Measurements from ENCODE around the gene PCSK6.
"Not testable (repeated sequence)": the region's sequence is repeated elsewhere in the genome, so short reads cannot be mapped to it uniquely, and the experiment has no call there.

PCSK6 gene

DNA sequence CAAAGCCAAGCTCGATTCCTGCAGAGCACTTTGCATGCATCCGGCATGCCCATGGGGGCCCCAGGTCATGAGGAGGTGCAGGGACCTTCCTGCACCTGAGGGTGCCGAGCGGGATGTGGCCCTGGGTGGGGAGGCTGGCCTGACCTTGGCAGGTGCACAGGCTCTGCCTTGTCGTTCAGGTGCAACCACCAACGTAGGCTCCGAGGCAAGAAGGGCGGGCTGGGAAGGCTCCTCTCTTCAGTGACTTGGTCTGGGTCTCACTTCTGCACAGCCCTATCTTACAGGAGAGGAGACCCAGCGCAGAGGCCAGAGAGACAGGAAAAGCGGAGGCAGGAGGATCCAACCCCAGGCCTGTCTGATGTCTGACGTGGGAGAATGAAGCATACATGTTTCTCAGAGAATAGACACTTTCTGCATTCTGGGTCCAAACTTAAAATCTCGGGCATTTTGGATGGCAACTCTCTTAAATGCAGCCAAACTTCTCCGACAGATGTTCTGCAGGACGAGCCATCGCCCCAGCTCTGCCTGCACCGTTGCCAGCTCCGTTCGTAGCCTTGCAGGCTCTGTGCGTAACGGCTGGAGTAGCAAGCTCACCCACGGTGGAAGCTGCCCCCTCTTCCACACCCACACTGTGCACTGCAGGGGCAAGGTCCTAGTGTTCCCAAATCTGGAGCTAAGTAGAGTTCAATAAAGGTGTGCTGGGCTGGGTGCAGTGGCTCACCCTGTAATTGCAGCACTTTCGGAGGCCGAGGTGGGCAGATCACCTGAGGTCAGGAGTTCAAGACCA is 133.6 kb downstream of the PCSK6 start:
- no peak for DNase-seq (ENCODE audit: low spot score)

DNA sequence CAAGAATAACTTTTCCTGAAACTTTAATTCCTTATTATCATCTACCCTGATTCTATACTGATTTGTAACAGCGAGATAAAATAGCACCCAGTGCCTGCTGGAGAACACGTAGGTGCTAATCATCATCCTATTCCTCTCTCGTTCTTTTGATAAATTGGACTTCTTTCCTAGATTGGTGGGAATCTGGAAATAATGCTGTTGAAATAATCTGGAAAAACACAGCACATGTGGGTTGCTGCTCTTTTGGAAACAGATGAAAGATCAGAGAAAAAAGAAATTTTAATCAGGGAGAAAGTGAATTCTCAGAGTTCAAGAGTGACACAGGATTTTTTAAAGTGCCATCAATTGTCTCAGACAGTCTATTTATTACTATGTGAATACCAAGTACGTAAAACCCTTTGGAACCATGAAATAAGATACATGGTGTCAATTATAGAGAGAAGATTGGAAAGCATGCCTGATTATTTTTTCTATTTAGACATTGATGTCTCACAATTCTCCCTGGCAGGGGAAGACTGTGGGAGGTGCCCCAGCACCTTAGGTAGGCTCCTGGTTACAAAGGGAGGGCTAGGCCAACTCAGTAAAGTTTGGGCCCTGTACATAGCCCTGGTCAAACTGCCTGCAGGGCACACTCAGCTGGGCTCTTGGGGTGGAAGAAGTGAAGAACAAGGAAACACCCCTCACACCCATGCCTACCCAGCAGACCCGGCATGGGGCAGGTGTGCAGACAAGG is 134.4 kb downstream of the PCSK6 start:
- DNase-seq (ENCODE audit: low spot score), result no peak

DNA sequence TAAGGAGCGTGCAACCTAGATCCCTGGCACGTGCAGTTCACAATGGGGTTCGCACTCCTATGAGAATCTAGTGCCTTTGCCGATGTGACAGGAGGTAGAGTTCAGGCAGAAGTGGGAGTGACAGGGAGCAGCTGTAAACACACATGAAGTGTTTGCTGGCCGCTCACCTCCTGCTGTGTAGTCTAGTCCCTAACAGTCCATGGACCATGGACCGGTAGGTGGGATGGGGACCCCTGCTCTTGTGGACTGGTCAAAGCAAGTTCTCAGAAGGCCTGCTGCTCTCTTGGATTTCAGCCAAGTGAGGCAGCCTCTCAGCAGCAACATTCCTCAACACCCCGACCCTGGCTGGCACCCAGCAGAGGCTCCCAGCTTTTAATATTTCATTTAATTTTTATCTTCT is 136.3 kb downstream of the PCSK6 start:
- no peak for DNase-seq (ENCODE audit: low spot score)

DNA sequence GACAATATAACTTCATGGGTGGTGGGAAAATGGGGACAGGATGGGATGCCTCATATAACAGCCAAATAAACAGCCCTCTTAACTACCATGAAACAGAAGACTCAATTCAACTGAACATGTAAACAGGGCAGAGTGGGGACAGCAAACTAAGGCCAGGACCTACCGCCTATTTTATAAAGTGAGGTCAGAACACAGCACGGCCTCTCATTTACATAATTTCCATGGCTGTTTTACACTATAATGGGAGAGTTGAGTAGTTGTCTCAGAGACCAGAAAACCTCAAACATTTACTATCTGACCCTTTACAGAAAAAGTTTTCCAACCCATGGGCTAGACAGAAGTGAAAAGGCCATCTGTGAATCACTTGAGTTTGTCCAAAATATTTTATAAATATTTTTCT is 137.8 kb downstream of the PCSK6 start:
- no peak for DNase-seq (ENCODE audit: low spot score)

DNA sequence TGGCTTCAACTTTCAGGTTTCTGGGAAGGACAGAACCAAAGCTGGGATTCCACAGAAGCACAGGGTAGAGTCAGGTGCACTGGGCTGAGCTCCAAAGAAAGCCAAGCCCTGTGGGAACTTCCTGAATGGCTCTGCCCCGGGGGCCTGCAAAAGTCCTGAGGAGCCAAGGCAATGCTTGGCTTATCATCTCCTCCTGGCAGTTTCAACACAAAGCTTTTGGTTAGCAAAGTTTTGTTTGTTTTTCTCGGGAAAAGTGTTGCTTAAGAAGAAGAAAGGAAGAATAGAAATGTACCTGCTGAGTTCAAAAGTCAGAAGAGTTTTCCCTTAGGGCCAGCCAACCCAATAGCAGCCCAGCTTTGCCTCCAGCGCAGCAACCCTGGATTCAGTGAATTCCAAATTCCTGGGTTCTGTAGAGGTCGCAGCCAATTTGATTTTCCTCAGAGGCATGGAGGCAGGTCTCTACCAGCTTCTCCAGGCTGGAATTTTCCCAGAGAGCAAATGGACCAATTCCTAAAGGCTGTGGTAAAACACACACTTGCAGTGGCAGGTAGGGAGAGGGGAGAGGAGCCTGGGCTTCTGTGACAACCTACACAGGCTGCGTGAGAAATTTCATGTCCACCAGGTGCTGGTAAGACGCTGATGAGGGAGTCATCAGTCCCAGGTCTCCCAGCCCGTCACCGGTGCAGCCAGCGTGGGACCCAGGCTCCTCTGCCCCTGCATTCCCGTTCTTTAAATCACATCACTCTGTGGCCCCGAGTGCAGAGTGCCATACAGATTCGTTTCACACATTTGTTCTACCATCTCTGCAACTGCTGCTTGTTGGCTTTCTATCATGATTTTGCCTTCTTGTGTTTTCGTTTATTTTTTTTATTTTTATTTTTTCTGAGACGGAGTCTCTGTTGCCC is 140.2 kb downstream of the PCSK6 start:
- DNase-seq (ENCODE audit: low spot score), result no peak

DNA sequence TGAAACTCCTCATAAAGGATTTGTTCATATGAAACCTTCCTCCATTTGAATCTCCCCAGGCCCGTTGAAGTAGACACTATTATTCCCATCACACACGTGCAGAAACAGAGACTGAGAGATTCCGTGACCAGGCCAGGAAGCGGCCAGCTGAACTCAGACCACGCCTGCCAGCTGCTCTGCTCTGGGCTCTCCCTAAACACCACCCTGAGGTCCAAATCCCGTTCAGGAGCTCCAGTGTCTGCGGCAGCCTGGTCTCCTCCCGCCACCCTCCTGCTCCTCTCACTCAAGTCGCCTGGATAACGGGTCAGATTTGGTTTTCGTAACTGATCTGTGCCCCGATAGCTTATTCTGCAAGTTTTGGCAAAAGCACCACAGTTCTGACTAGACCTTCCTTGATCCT is 140.9 kb downstream of the PCSK6 start:
- DNase-seq (ENCODE audit: low spot score), result no peak

DNA sequence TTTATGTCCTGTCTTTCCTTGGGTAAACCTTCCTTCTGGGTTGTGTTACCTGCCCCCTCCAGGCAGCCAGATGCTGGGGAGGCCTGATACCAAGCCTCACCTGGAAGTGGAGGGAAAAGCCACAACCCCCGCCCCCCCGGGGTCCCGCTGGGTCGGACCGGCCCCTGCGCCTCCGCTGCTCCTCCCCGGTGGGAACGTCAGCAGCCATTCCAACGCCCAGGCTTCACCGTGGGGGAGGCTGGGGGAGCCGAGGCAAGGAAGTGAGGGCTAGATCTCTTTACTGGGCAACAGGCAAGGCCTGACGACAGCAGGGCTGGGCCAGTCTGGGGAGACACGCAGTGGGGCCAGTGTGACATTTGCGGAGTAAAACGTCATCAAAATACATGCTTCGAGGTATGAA is 141.5 kb downstream of the PCSK6 start:
- no peak for DNase-seq (ENCODE audit: low spot score)

DNA sequence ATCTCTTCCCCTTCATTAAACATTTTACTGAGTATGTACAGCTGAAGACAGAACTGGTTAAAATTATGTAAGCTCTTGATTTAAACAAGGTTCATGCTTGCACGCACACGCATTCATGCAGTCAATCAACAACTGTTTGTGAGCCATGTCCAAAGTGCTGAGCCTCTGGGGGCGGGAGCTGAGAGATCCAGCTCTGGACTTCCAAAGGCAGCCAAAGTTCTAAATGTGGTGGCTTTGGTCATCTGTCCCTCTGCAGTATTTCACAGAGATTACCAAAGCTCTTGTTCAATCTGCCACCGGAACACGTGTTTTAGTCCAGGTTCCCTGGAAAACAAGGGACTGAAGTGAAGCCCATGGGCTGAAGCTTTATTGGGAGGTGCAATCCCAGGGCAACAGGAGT is 142.1 kb downstream of the PCSK6 start:
- no peak for DNase-seq (ENCODE audit: low spot score)

DNA sequence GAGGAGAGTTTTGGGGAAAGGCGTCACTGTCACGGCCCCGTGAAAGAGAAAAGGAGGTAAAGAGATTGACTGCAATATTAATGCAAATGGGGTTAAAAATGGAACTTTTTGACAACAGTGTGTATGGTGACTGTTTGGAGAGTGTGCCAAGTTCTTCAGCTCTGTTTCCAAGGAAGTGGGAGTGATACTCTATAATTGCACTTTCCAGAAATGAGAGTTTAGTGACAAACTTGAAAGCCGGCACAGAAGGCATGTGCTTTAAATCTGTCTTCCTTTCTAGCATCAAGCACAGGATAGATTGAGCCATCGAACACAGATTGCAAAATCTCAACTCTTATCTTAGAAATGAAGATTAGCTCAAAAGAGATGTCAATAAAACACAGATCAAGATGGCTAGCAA is 142.6 kb downstream of the PCSK6 start:
- no peak for DNase-seq (ENCODE audit: low spot score)

DNA sequence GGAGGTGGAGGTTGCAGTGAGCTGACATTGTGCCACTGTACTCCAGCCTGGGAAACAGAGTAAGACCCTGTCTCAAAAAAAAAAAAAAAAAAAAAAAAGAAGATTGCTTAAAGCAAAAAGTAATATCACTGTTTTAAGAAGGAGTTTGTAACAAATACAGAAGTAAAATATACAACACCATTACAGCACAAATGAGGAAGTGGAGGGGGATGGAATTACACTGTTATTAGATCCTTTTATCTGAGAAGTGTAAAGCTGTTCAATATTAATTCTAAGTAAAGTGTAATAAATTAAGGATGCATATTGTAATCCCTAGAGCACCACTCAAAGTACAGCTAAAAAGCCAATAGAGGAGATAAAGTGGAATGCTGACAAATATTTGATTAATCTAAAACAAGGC is 147.5 kb downstream of the PCSK6 start:
- DNase-seq (ENCODE audit: low spot score), result no peak

DNA sequence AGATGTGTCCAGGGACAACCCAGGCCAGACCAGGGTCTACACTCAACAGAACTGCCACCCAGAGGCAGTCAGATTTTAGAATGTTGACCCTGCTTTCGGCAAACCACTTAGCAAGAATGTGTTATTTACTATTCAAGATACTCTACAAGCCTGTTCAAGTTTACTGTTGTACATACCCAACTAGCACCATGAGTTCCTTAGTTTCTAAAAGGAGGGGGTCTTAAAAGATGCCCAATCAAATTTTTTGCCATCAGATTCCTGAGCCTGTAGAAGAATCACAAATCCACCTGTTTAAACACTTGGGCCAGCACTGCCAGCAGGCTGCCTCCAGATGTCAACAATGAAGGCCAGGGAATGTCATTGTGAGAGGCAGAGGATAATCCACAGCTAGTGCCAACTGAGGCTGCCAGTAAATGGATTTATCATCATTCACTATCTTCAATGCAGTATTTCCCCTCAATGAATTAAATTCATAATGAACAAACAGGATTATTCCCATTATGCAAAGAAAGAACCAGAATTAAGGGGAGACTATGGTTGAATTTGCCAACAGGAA is 150.9 kb downstream of the PCSK6 start:
- no peak for DNase-seq (ENCODE audit: low spot score)

DNA sequence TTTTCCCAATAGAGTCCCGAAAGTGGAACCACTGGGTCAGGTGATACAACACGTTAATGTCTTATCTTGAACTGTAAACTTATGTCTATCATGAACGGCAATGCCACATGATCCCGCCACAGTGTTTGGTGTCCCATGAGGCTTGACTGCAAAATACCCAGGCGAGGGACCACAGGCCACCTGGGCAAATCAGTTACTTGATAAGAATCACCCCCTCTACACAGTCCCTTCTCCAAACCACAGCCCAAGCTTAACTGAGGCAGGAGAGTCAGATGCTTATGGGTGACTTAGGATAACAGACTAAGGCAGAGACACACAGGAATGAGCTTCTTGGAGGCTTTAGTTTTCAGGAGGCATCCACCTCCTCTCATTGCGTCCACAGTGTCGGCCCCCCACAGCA is 151.5 kb downstream of the PCSK6 start:
- no peak for DNase-seq (ENCODE audit: low spot score)

DNA sequence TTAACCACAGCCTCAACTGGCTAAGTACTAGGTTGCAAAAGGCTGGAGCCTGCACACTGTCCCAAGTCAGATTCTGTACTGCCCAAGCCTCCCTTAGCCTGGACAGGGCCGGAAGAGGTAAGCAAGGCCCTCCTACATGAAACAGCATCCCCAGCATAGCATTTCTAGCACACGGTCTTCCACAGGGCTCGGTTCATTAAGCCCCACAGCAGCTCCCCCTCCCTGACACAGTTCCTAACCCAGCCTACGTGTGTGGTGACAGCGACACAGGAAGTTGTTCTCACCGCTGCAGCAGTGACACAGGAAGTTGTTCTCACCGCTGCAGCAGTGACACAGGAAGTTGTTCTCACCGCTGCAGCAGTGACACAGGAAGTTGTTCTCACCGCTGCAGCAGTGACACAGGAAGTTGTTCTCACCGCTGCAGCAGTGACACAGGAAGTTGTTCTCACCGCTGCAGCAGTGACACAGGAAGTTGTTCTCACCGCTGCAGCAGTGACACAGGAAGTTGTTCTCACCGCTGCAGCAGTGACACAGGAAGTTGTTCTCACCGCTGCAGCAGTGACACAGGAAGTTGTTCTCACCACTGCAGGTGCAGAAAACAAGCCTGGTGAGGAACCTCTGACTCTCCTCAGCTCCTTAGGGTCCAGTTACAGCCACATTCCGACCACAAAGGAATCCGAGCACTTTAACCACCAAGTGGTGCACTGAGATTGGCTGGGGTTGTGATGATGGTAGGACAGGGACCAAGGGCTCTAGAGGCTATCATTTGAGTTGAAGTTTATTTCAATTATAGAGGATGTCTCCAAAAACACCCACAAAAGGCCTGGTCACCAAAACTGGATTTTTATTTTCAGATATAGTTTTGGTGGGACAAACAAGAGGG is 155.4 kb downstream of the PCSK6 start:
- DNase-seq (ENCODE audit: low spot score), result not testable (repeated sequence)

DNA sequence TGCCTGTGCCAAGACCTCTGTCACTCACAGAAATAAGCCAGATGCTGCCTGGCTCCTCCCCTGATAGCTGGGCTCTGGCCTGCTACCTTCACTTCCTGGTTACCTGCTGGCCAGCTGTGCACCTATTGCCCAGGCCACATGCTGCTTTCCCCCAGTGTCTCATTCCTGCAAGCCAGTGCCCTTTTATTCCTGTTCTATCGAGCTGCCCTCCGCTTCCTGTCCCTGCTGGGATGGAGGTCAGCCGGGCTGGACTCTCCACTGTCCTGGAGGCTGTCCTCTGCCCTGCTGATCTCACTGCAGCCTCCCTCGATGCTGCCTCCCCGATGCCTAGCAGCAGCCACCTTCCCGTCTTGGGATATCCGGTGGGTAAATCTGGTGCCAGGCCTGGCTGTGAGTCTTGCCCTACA is 157.4 kb downstream of the PCSK6 start:
- DNase-seq (ENCODE audit: low spot score), result no peak

DNA sequence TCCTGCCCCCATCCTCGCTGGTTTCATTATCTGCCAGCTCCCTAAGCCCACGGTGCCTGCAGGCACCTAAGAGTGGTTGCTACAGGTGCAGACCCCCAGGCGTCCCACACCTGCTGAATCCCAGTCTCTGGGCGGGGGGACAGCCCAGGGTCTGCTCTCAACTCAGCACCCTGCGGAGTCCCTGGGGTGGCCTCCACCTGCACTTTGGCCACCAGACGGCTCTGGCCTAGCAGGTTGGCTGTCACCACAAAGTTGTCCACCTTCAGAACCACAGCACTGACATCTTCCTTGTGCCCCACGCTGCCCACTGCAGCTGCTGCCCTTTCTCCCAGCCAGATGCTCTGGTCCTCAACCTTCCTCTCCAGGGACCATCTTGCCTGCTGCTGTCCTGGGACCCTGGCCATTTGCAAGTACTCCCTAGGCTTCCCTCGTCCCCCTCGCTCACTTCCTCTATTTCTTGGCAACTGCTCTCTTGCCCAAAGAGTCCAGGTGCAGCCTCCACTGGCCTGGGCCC is 159.6 kb downstream of the PCSK6 start:
- DNase-seq (ENCODE audit: low spot score), result no peak

DNA sequence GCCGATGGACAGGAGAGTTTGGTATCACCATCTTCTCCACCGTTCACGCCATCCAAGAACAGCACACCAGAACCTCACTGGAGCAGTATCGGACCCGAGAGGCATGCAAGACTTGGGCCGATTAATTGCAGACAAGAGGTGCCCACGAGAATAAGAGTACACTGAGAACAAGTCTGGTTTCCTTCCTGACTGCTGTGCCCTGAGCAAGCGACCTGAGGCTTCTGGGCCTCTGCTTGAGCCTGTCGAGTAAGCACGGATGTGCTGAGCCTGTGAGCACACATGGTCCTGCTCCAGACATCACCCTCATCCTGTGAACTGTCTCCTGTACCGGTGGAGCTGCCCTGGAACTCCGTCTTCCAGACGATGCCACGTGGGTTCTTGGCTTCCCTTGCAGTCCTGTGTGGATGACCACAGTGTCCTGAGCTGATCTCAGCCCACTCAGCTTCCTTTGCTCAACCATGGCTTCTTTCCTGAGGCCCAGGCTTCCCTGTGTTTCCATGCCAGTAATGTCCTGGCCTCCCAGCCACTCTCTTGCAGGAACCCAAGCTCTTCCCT is 160.1 kb downstream of the PCSK6 start:
- DNase-seq (ENCODE audit: low spot score), result no peak

DNA sequence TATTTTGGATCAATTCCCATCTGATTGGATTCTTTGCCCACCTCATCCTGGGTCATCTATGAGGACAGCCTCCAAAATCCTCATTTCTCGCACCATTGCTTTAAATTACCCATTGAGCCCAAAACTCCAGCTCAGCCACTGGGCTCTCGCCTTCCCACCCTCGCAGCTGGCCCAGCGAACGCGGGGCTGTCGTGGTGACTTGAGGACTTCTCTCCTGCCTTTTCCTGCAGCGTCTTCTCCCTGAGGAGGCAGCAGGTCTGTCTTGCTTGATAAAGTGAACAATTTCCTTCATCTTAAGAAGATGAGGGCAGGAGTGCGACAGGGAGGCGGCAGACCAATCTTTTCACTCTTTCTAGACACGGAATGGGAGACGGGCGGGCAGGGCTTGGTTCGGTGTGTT is 161.5 kb downstream of the PCSK6 start:
- no peak for DNase-seq (ENCODE audit: low spot score)

DNA sequence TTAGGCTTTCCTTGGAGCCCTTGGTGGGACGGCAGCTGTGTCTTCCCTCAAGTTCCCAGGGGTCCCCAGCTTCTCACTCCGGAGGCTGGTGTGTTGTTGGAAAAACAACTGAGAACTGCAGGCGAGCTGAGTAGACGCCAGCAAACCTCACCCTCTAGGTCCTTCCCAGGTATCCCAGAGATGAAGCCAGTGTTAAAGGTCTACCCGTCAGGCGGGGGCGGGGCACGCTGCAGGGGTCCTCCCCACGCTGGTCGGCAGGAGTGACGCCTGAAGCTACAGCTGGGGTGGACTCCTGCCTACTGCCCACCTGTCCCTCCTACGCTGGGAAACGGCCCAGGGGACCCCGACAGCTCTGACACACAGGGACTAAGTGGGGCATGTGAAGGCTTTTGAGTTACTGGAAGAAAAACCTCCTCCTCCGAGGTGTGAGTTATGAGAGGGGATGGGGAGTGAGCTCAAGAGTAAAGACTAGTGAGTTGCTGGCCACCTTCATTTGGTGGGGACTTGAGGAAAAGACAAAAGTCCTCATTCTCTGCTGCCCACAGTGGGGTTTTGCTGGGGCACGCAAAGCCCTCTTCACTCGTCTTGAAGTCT is 162.3 kb downstream of the PCSK6 start:
- no peak for DNase-seq (ENCODE audit: low spot score)

DNA sequence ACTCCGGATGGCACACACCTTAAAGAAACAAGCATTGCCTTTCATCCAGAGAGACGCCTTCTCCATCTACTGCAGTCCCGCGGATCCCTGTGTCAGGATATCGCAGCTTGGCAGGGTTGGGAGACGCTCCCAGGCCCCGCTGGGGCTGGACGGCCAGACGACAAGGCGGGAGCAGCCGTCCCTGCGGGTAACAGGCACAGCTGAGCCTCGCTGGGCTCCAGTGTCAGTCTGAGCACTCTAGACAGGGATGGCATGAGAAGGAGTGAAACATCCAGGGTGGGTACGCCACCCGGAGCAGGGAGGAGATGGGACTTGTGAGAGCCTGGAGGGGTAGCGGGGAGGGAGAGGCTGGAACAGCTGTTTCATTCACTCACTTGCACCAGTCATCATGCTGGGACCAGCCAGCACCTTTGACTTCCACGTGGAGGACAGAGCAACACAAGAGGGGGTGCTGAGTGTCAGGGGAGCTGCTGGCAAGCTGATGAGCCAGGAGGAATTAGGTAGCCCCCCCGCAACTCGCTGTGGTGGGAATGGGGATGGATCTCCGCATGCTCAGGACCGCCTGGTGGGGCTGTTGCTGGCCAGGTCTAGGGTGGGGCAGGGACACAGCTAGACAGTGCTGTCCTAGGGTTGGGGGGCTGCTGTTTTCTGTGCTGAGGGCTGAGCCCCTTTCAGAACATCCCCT is 162.9 kb downstream of the PCSK6 start:
- DNase-seq (ENCODE audit: low spot score), result no peak

DNA sequence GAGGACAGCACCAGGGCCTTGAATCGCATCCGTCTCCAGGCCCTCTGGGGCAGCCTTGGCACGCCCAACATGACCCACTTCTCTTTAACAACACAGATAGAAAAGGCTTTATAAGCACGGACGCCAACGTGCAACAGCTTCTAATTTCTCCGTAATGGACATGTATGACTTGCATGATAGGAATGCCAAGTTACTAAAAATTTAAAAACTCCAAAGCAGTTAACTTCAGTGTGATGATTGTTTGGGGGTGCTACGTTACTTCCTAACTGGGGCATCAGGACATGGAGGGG is 163.5 kb downstream of the PCSK6 start:
- no peak for DNase-seq (ENCODE audit: low spot score)

Measured in AG08395 (cell line).